Activated CD8-positive, alpha-beta T cell treated with anti-CD3 and anti-CD28 coated beads for 36 hours (primary cell): Measurements from ENCODE around the gene NTNG1. TPM values are rescaled to one million over a fixed set of nuclear protein-coding genes. Genes with fewer than 3 reads are reported as not detected.

ENCODE experiments used
- ATAC-seq: fragments of 200-7000 bp; cut with Tn5 transposase; one replicate; pipeline ENCODE4 v1.10.0; 2021; ENCODE audit warnings: mild to moderate bottlenecking, moderate library complexity
- CTCF ChIA-PET: fragments of 350-600 bp; sonication (Branson Sonifier 250); formaldehyde crosslinking; loops from one replicate; lab custom pipeline; 2021; ENCODE audit warnings: antibody characterized with exemption; lab: Charles Lee
- POLR2A ChIA-PET: fragments of 350-600 bp; sonication (Branson Sonifier 250); formaldehyde crosslinking; loops from one replicate; lab custom pipeline; 2021; ENCODE audit warnings: antibody characterized with exemption; lab: Charles Lee
- DNase-seq: peaks from one replicate; pipeline ENCODE4 v3.0.0-alpha.2; 2020
- H3K27ac Mint-ChIP-seq: one replicate; pipeline ENCODE4 v1.8.0; 2021; ENCODE audit warnings: mild to moderate bottlenecking, mixed read lengths
- H3K27me3 Mint-ChIP-seq: one replicate; pipeline ENCODE4 v1.8.0; 2021; ENCODE audit warnings: mixed read lengths
- H3K36me3 Mint-ChIP-seq: one replicate; pipeline ENCODE4 v1.8.0; 2021; ENCODE audit warnings: low read depth, mixed read lengths
- H3K4me1 Mint-ChIP-seq: one replicate; pipeline ENCODE4 v1.8.0; 2021; ENCODE audit warnings: low read depth, mixed read lengths
- H3K4me3 Mint-ChIP-seq: one replicate; pipeline ENCODE4 v1.8.0; 2021; ENCODE audit warnings: mild to moderate bottlenecking, moderate library complexity, mixed read lengths
- H3K9me3 Mint-ChIP-seq: one replicate; pipeline ENCODE4 v1.8.0; 2021; ENCODE audit warnings: mixed read lengths
- intact Hi-C: fragments of 100-400 bp; cut with micrococcal nuclease; formaldehyde crosslinking; loops from one replicate; pipeline ENCODE4 v1.10.0; 2022
- total RNA-seq, 2 experiments: library from RNA; stranded (reverse); gene quantifications; one replicate each; pipeline ENCODE4 v1.2.3, GENCODE V29; 2021
- TF ChIP-seq, protein P1 (sequence below): fragments of 200-600 bp; IDR thresholded peaks from one replicate; pipeline ENCODE4 v1.8.0; 2022; ENCODE audit warnings: antibody characterized with exemption, mild to moderate bottlenecking

The NTNG1 gene
- total RNA-seq, 2 experiments from 2014 or later = 0.96 to 1.0 TPM

DNA sequence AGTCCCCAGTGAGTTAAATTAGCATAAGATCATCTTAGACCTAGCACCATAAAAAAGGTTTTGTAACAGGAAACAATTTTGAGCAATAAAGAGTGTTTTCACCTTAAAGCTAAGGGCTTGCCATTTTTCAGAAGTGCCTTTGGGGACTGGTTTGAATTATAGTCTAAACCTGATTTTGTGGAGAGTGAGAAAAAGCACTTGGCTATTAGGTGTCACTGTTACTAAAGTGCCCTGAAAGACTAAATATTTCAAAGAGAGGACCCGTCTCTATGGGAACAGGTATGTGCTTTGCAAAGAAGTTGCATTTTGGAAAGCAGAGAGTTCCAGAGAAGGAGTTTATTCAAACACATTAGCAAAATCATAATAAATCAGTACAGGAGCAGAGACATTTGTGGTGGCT is 9.1 kb downstream of the NTNG1 start:
- no peaks in the 10 kb centered on the region for H3K9me3 Mint-ChIP-seq
- H3K27me3 Mint-ChIP-seq = peaks cover 18% of the 10 kb centered on the region
- H3K36me3 Mint-ChIP-seq = no peaks in the 10 kb centered on the region
- DNase-seq = no peak
- no peak overlapping the region for H3K27ac Mint-ChIP-seq
- ATAC-seq = no peak
- CTCF ChIA-PET = interaction anchor here (1.1 kb wide), 1 partner anchor 8 kb away, joined by 3 read pairs; no protein-coding TSS in a partner anchor
- no peaks in the 10 kb centered on the region for H3K4me1 Mint-ChIP-seq
- TF ChIP-seq, protein P1, sequence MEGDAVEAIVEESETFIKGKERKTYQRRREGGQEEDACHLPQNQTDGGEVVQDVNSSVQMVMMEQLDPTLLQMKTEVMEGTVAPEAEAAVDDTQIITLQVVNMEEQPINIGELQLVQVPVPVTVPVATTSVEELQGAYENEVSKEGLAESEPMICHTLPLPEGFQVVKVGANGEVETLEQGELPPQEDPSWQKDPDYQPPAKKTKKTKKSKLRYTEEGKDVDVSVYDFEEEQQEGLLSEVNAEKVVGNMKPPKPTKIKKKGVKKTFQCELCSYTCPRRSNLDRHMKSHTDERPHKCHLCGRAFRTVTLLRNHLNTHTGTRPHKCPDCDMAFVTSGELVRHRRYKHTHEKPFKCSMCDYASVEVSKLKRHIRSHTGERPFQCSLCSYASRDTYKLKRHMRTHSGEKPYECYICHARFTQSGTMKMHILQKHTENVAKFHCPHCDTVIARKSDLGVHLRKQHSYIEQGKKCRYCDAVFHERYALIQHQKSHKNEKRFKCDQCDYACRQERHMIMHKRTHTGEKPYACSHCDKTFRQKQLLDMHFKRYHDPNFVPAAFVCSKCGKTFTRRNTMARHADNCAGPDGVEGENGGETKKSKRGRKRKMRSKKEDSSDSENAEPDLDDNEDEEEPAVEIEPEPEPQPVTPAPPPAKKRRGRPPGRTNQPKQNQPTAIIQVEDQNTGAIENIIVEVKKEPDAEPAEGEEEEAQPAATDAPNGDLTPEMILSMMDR = no peak
- POLR2A ChIA-PET = no interaction called here
- H3K4me3 Mint-ChIP-seq = no peak overlapping the region
- intact Hi-C loops = no loop called here

DNA sequence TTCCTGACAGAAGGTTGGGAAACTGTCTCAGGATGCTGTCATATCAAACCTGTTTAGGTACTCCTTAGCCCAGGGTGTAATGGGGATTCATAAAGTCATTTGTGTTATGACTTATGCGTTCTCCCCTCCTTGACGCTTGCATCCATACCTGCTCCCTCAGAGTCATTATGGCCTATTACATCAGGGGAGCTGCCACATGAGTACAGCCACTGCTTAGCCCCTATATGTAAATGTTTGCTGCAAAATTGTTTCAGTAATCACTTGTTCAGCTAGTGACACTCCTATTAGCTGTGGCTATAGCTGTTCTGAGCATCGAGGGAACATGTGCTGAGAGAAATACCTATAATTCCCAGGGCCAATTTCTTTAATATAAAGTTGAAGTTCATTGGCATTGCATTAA is 10.5 kb downstream of the NTNG1 start:
- no peaks in the 10 kb centered on the region for H3K4me1 Mint-ChIP-seq
- H3K9me3 Mint-ChIP-seq = no peaks in the 10 kb centered on the region
- ATAC-seq = no peak

DNA sequence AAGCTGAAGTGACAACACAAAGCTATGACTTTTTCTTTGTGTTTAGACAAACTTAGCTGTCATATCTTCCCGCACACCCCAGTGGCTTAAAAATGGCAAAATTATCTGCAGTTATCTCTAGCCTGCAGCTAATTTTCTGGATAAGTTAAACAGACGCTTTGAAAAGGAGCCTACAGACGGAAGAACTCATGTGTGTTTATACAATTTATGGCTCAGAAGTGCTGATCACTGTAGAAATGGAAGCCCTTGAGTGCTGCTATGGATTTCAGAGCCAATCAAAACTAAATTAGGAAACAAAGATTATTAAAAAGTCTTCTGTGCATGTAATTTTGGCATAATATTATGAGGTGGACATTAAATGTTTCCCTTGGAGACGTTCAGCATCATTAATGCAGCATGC is 11.6 kb downstream of the NTNG1 start:
- intact Hi-C loops = no loop called here
- no peak for ATAC-seq
- Mint-ChIP-seq H3K27ac (no peak overlapping the region), H3K27me3 (peaks cover 17% of the 10 kb centered on the region), H3K4me1 (no peaks in the 10 kb centered on the region), H3K9me3 (no peaks in the 10 kb centered on the region), H3K36me3 (no peaks in the 10 kb centered on the region), H3K4me3 (no peak overlapping the region)
- ChIA-PET CTCF (no interaction called here), POLR2A (no interaction called here)
- DNase-seq = no peak
- TF ChIP-seq, protein P1 = no peak

More for the DNA sequence above, 10.5 kb downstream of the NTNG1 start:
- Mint-ChIP-seq H3K4me3 (no peak overlapping the region), H3K27me3 (peaks cover 15% of the 10 kb centered on the region), H3K36me3 (no peaks in the 10 kb centered on the region), H3K27ac (no peak overlapping the region)
- intact Hi-C loops = no loop called here
- POLR2A ChIA-PET = no interaction called here
- TF ChIP-seq, protein P1 = no peak
- DNase-seq = no peak
- CTCF ChIA-PET = no interaction called here

DNA sequence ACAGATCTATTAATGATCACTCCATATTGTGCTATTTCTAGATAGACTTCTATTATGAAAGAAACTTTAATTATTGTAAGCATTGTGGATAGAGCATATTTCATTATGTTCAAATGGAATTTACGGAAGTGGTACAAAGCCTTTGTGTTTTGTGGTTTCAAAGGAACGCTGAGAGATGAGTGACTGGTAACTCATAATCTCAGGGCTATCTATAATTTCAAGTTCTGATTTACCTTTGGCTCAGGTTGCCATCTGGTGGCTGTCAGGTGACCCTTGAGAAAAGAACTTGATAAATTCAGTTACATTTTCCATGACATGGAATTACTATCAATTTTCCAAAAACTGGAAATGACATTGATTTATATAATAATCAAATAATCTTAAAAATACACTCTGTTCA is 12.2 kb downstream of the NTNG1 start:
- no peak overlapping the region for H3K27ac Mint-ChIP-seq
- POLR2A ChIA-PET = no interaction called here
- ATAC-seq = no peak

DNA sequence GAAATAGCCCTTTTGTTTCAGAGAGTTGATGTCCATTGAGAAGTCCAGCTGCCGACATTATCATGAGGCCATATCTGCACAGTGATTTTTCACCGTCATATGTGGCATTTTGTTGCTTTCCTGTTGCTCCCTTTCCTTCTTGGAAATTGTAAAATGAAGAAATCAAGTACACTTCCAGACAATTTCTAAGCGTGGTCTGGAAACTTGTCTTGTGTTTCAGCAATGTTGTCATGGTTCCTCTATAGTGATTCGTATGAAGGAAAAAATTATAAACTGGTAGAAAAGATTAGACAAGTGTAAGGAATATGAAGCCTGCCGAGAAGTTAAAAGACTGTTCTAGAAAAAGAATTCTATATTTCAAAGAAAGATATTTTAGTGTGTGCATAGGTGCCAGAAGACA is 17.7 kb downstream of the NTNG1 start:
- TF ChIP-seq, protein P1 = no peak
- intact Hi-C loops = no loop called here
- no peak for ATAC-seq
- Mint-ChIP-seq H3K36me3 (no peaks in the 10 kb centered on the region), H3K9me3 (no peaks in the 10 kb centered on the region), H3K4me3 (no peak overlapping the region), H3K27me3 (peaks cover 8% of the 10 kb centered on the region), H3K4me1 (no peaks in the 10 kb centered on the region), H3K27ac (no peak overlapping the region)
- DNase-seq = no peak
- CTCF ChIA-PET = no interaction called here
- POLR2A ChIA-PET = no interaction called here

More for the DNA sequence above, 12.2 kb downstream of the NTNG1 start:
- Mint-ChIP-seq H3K4me1 (no peaks in the 10 kb centered on the region), H3K9me3 (no peaks in the 10 kb centered on the region), H3K27me3 (peaks cover 12% of the 10 kb centered on the region), H3K36me3 (no peaks in the 10 kb centered on the region), H3K4me3 (no peak overlapping the region)
- intact Hi-C loops = no loop called here
- TF ChIP-seq, protein P1 = no peak
- no peak for DNase-seq
- CTCF ChIA-PET = interaction anchor here (1.2 kb wide), 1 partner anchor 11 kb away, joined by 4 read pairs; no protein-coding TSS in a partner anchor
